Measurements from ENCODE around the gene RASL10A. TPM values are rescaled to one million over a fixed set of nuclear protein-coding genes. Genes with fewer than 3 reads are reported as not detected.
A peak's percentile ranks its signal among the peaks of the same experiment; 100 is the strongest.

The RASL10A gene
- total and polyA plus RNA-seq, 9 of the 15 experiments (the other 6 are each of a cell fraction or from before 2014, with no cell fraction given) = 0.17 to 1.2 (median 0.45) TPM; not detected in 3

GRCh38 chr22:29306175-29306834 lies 9.2 kb downstream of the RASL10A start, which contains the start of gene GAS2L1 (continued):
- TF ChIP-seq NR0B1 (IDR thresholded peaks at IDR 0.05; ENCODE audit: partially characterized antibody) (no peak), NCOA1 (IDR thresholded peaks at IDR 0.05; ENCODE audit: low read depth) (0 out of 2 replicates have a peak, but pooled peaks have one; percentile 46), ZBTB11 (CRISPR knock-in tag; IDR thresholded peaks at IDR 0.05) (no peak), ZSCAN29 (IDR thresholded peaks at IDR 0.05) (no peak), TCF7L2 (IDR thresholded peaks at IDR 0.05; ENCODE audit: low read depth, low read length) (no peak), VEZF1 (CRISPR knock-in tag; IDR thresholded peaks at IDR 0.05) (peak; percentile 89), ELF1 (tag; IDR thresholded peaks at IDR 0.05) (peak; percentile 61), YY1 (IDR thresholded peaks at IDR 0.05; ENCODE audit: borderline replicate concordance in 1 of 3, control insufficient read depth in 1 of 3, extremely low read depth in 1 of 3, insufficient read depth in 3 of 3, insufficient read length in 1 of 3, insufficient replicate concordance in 2 of 3, low read depth in 1 of 3, low read length in 2 of 3) (peak in 2 of 3 experiments; percentile 70 to 88), ARID1B (IDR thresholded peaks at IDR 0.05) (peak; percentile 61), POLR2A (conservative IDR thresholded peaks at IDR 0.05) (peak; percentile 67), ZBTB43 (CRISPR knock-in tag; IDR thresholded peaks at IDR 0.05) (no peak), SMARCA4 (IDR thresholded peaks at IDR 0.05) (peak; percentile 50; the same call in 1 of the 2 replicates), ELF2 (CRISPR knock-in tag; IDR thresholded peaks at IDR 0.05) (no peak), STAT6 (CRISPR knock-in tag; IDR thresholded peaks at IDR 0.05) (no peak), ZZZ3 (IDR thresholded peaks at IDR 0.05) (no peak), RBM15 (IDR thresholded peaks at IDR 0.05; ENCODE audit: insufficient read depth, low read length) (no peak), KAT8 (IDR thresholded peaks at IDR 0.05; ENCODE audit: low read depth) (no peak)

Data from K562 (cell line).